OCI-LY1 (cell line): ENCODE data around the gene ARMH1.

Source experiments
- H2AFZ ChIP-seq: fragments of 200-600 bp; sonication (generic), shearing (Covaris generic); 2 replicates; pipeline ENCODE4 v1.6.0; 2014; ENCODE audit warnings: antibody characterized with exemption, mild to moderate bottlenecking, low read length
- H3F3A ChIP-seq: fragments of 200-600 bp; sonication (generic), shearing (Covaris generic); 2 replicates; pipeline ENCODE4 v1.6.0; 2014; ENCODE audit warnings: mild to moderate bottlenecking, antibody characterized with exemption, low read length, moderate library complexity; ENCODE audit not compliant: insufficient read depth
- H3K27ac ChIP-seq: fragments of 200-600 bp; sonication (generic); 2 replicates; pipeline ENCODE4 v1.5.1; 2014; ENCODE audit warnings: low read length, mixed run types, mild to moderate bottlenecking, low read depth; ENCODE audit not compliant: poor library complexity, severe bottlenecking
- H3K27me3 ChIP-seq: fragments of 200-600 bp; sonication (generic); 2 replicates; pipeline ENCODE4 v1.6.0; 2014; ENCODE audit warnings: antibody characterized with exemption, mild to moderate bottlenecking, low read length, moderate library complexity; ENCODE audit not compliant: insufficient read depth
- H3K36me3 ChIP-seq: fragments of 200-600 bp; sonication (generic); 2 replicates; pipeline ENCODE4 v1.6.1; 2014; ENCODE audit warnings: mild to moderate bottlenecking, antibody characterized with exemption, low read length, moderate library complexity, mixed read lengths; ENCODE audit not compliant: insufficient read depth
- H3K4me1 ChIP-seq: fragments of 200-600 bp; sonication (generic); 2 replicates; pipeline ENCODE4 v1.5.1; 2014; ENCODE audit warnings: mild to moderate bottlenecking, low read length, moderate library complexity; ENCODE audit not compliant: insufficient read depth, severe bottlenecking
- H3K4me2 ChIP-seq: fragments of 200-600 bp; sonication (generic), shearing (Covaris generic); 2 replicates; pipeline ENCODE4 v1.6.1; 2014; ENCODE audit warnings: low read length
- H3K4me3 ChIP-seq: fragments of 200-600 bp; sonication (generic); 2 replicates; pipeline ENCODE4 v1.5.1; 2014; ENCODE audit warnings: low read length, low read depth, mild to moderate bottlenecking, mixed read lengths; ENCODE audit not compliant: poor library complexity, severe bottlenecking
- H3K79me2 ChIP-seq: fragments of 200-600 bp; shearing (Covaris generic); 2 replicates; pipeline ENCODE4 v1.6.1; 2016; ENCODE audit warnings: mixed run types, low read length, mixed read lengths; ENCODE audit not compliant: insufficient read depth
- H3K9ac ChIP-seq: fragments of 200-600 bp; sonication (generic), shearing (Covaris generic); 2 replicates; pipeline ENCODE4 v1.6.1; 2014; ENCODE audit warnings: mild to moderate bottlenecking, low read length, mixed read lengths
- H3K9me2 ChIP-seq: fragments of 200-600 bp; sonication (generic), shearing (Covaris generic); 2 replicates; pipeline ENCODE4 v1.6.1; 2014; ENCODE audit warnings: low read depth, mild to moderate bottlenecking, low read length, mixed read lengths
- H3K9me3 ChIP-seq: fragments of 200-600 bp; shearing (Covaris generic); 2 replicates; pipeline ENCODE4 v1.6.1; 2014; ENCODE audit warnings: low read length, mixed read lengths
- H4K20me1 ChIP-seq: fragments of 200-600 bp; sonication (generic), shearing (Covaris generic); 2 replicates; pipeline ENCODE4 v1.6.0; 2016; ENCODE audit warnings: mild to moderate bottlenecking, low read length; ENCODE audit not compliant: insufficient read depth
- EZH2 ChIP-seq: fragments of 200-600 bp; sonication (generic), shearing (Covaris generic); IDR thresholded peaks from 2 replicates; pipeline ENCODE4 v1.8.0; 2017; ENCODE audit warnings: borderline replicate concordance, mixed run types, mild to moderate bottlenecking, antibody characterized with exemption, low read length, moderate library complexity, mixed read lengths
- TF ChIP-seq, protein P1 (sequence below): fragments of 200-600 bp; sonication (generic), shearing (Covaris generic); IDR thresholded peaks from 2 replicates; pipeline ENCODE4 v1.5.1; 2017; ENCODE audit warnings: mild to moderate bottlenecking, antibody characterized with exemption, low read length, moderate library complexity, mixed read lengths

The ARMH1 gene

DNA sequence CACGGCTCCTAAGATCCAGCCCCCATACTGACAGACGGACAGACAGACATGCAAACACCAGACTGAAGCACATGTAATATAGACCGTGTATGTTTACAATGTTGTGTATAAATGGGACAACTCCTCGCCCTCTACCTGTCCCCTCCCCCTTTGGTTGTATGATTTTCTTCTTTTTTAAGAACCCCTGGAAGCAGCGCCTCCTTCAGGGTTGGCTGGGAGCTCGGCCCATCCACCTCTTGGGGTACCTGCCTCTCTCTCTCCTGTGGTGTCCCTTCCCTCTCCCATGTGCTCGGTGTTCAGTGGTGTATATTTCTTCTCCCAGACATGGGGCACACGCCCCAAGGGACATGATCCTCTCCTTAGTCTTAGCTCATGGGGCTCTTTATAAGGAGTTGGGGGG is 23.4 kb upstream of the ARMH1 start:
- Histone ChIP-seq H3K9ac (no peak overlapping the region), H3K4me2 (no peak overlapping the region), H3K27ac (no peak overlapping the region), H3K9me2 (no peaks in the 10 kb centered on the region), H3K4me3 (no peak overlapping the region), H3K4me1 (no peaks in the 10 kb centered on the region), H3F3A (no peaks in the 10 kb centered on the region), H4K20me1 (no peaks in the 10 kb centered on the region), H2AFZ (no peak overlapping the region), H3K79me2 (no peaks in the 10 kb centered on the region), H3K36me3 (peaks cover 54% of the 10 kb centered on the region), H3K9me3 (no peaks in the 10 kb centered on the region), H3K27me3 (no peaks in the 10 kb centered on the region)
- TF ChIP-seq EZH2: no peak
- TF ChIP-seq, protein P1, sequence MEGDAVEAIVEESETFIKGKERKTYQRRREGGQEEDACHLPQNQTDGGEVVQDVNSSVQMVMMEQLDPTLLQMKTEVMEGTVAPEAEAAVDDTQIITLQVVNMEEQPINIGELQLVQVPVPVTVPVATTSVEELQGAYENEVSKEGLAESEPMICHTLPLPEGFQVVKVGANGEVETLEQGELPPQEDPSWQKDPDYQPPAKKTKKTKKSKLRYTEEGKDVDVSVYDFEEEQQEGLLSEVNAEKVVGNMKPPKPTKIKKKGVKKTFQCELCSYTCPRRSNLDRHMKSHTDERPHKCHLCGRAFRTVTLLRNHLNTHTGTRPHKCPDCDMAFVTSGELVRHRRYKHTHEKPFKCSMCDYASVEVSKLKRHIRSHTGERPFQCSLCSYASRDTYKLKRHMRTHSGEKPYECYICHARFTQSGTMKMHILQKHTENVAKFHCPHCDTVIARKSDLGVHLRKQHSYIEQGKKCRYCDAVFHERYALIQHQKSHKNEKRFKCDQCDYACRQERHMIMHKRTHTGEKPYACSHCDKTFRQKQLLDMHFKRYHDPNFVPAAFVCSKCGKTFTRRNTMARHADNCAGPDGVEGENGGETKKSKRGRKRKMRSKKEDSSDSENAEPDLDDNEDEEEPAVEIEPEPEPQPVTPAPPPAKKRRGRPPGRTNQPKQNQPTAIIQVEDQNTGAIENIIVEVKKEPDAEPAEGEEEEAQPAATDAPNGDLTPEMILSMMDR: no peak

DNA sequence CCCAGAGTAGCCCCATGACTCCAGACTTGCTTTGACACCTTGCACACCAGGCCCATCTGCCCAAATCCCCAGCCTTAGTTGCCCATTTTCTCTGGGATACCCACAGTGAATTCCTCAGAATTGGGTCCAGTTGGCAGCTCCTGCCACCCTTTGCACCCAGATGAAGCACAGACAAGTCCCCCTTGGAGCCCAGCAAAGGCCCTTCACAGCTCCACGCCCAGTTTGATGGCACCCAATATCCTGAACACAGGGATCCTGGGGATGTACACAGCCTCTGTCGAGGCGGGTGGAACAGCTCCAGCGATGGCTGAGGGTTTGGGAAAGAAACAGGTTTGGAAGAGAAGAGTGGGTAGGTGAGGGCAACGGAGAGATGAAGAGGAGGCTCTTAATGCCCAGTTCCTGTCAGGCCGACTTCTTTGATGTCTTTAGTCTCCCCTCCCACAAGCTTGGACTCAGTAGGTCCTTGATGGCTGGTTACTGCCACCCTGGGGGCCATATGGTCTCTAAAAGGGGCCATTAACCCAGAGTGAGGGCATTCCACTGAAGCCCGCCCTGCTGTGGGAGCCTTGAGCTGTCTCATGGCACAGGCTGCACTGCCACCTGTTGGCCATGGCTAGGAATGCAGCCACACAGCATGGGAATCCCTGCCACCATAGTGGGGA is 21.9 kb upstream of the ARMH1 start:
- H3K27me3 ChIP-seq: no peaks in the 10 kb centered on the region
- H3K4me3 ChIP-seq: no peak overlapping the region
- no peak overlapping the region for H2AFZ ChIP-seq
- no peak overlapping the region for H3K9ac ChIP-seq
- no peaks in the 10 kb centered on the region for H3K4me1 ChIP-seq
- no peaks in the 10 kb centered on the region for H3K9me2 ChIP-seq
- peaks cover 39% of the 10 kb centered on the region for H3K36me3 ChIP-seq
- H3K4me2 ChIP-seq: no peak overlapping the region
- no peaks in the 10 kb centered on the region for H3K79me2 ChIP-seq
- H4K20me1 ChIP-seq: no peaks in the 10 kb centered on the region
- H3K9me3 ChIP-seq: no peaks in the 10 kb centered on the region
- H3K27ac ChIP-seq: no peak overlapping the region
- TF ChIP-seq, protein P1: peak; percentile 92
- no peak for TF ChIP-seq EZH2
- H3F3A ChIP-seq: no peaks in the 10 kb centered on the region

DNA sequence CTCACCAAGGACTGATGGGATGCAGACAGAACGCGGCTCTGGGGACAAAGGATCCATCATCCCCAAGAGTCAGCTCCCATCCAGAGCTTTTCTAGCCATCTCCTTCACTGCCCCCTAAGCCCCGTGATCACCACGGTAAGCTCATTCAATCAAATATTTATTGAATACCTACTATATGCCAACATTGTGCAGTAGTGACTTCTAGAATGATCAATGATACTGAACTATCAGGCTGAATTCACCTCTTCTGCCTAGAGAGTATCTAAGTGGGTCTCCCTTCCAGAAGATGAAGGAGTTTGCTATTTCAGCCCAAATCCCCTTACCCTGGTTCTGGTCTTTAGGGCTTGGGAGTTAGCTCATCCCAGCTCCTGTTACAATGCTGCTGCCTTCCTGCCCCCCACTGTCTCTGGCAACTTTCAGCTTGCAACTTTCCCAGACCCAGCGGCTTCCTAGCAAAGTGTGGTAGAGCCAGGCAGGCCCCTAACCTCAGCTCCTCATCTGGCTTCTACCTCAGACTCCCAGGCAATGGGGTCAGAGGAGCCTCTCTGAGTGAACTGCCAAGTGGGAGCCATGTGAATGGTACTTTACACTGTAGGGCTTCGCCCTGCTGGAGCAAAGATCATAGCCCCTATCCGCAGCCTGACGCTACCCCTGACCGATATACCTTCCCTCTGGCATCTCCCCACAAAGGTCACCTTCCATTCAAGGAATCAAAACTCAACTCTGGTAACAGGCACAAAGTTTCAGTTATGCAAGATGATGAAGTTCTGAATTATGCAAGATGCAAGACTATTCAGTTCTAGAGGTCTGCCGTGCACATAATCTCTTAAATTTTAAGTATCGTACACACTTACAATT is 21.2 kb upstream of the ARMH1 start:
- Histone ChIP-seq H3K79me2 (no peaks in the 10 kb centered on the region), H3K9me3 (no peaks in the 10 kb centered on the region), H3K4me1 (no peaks in the 10 kb centered on the region), H4K20me1 (no peaks in the 10 kb centered on the region), H3K9me2 (no peaks in the 10 kb centered on the region), H3K4me2 (no peak overlapping the region), H3K36me3 (peaks cover 33% of the 10 kb centered on the region), H3K4me3 (no peak overlapping the region), H3K27ac (no peak overlapping the region), H3K9ac (no peak overlapping the region), H2AFZ (no peak overlapping the region), H3F3A (no peaks in the 10 kb centered on the region), H3K27me3 (no peaks in the 10 kb centered on the region)
- TF ChIP-seq EZH2: no peak
